Lung (tissue), 12 donors: ENCODE results near the gene TMTC3. TPM values are rescaled to one million over a fixed set of nuclear protein-coding genes. Genes with fewer than 3 reads are reported as not detected.

Source experiments
- ATAC-seq: fragments of 200-7000 bp; cut with Tn5 transposase; one replicate; pipeline ENCODE4 v1.9.1; 2020; ENCODE audit warnings: moderate number of reproducible peaks; ENCODE audit not compliant: insufficient read depth, low FRiP score
- DNase-seq, 3 donors: peaks; one replicate each; pipeline ENCODE4 v3.0.0-alpha.2; 2013 to 2017
- H3K27ac ChIP-seq, 2 donors: one replicate each; pipeline ENCODE4 v1.5.1; 2013; ENCODE audit warnings: mild to moderate bottlenecking in 2 of 2, moderate library complexity in 2 of 2, control low read depth in 1 of 2, inconsistent platforms in 1 of 2, low read depth in 1 of 2, low read length in 1 of 2
- H3K27me3 ChIP-seq, 3 donors: one replicate each; pipeline ENCODE4 v1.5.1; 2013; ENCODE audit warnings: low read length in 2 of 3; ENCODE audit not compliant: control insufficient read depth in 3 of 3, insufficient read depth in 3 of 3
- H3K36me3 ChIP-seq, 4 donors: one replicate each; pipeline ENCODE4 v1.5.1; 2013; ENCODE audit warnings: low read length in 4 of 4, mild to moderate bottlenecking in 1 of 4, moderate library complexity in 1 of 4; ENCODE audit not compliant: control insufficient read depth in 4 of 4, insufficient read depth in 4 of 4
- H3K4me1 ChIP-seq, 5 donors: one replicate each; pipeline ENCODE4 v1.5.1; 2013; ENCODE audit warnings: low read length in 5 of 5, mild to moderate bottlenecking in 2 of 5, moderate library complexity in 1 of 5; ENCODE audit not compliant: control insufficient read depth in 5 of 5, insufficient read depth in 5 of 5
- H3K4me3 ChIP-seq: one replicate; pipeline ENCODE4 v1.5.1; 2013; ENCODE audit warnings: mild to moderate bottlenecking, control low read depth, moderate library complexity
- H3K9ac ChIP-seq, 2 donors: one replicate each; pipeline ENCODE4 v1.5.1; 2013; ENCODE audit warnings: low read length in 2 of 2, control low read depth in 1 of 2; ENCODE audit not compliant: insufficient read depth in 1 of 2
- H3K9me3 ChIP-seq, 4 donors: one replicate each; pipeline ENCODE4 v1.5.1; 2013; ENCODE audit warnings: low read length in 3 of 4, mild to moderate bottlenecking in 1 of 4, moderate library complexity in 1 of 4; ENCODE audit not compliant: control insufficient read depth in 4 of 4, insufficient read depth in 3 of 4
- WGBS, 2 donors: extraction: QIAGEN DNeasy Blood & Tissue Kit; methylation state at CpG; one replicate each; pipeline ENCODE4 v1.1.7; 2013; 5-methylcytosine and 5-hydroxymethylcytosine counted together
- polyA plus RNA-seq, 2 donors: library from polyadenylated mRNA; stranded (reverse); fragments of 200-250 nt; gene quantifications; one replicate each; pipeline ENCODE4 v1.2.1, GENCODE V29; 2013
- total RNA-seq, 2 donors: library from RNA; depleted of rRNA in 1 of 2; stranded (reverse); fragments of >200 nt in 1 of 2; gene quantifications; one replicate each; pipeline ENCODE4 v1.2.1, GENCODE V29; 2014 to 2021
- TF ChIP-seq, protein P1 (sequence below): IDR thresholded peaks from 2 replicates; pipeline ENCODE4 v1.5.1; 2012; ENCODE audit warnings: mild to moderate bottlenecking; ENCODE audit errors: control extremely low read depth, extremely low read depth
- donor health status: control.
- donor health status: control.
- donor health status: Bipolar disorder and iron deficiency.
- donor health status: healthy.
- donor health status: DM: yes; HTN: yes; CAD: no.

TMTC3 gene
- total and polyA plus RNA-seq, 4 donors = 3.4 to 36.2 (median 10.8) TPM

- Histone ChIP-seq H3K27ac (peak overlapping the region in 1 of 2 donors; percentile 33), H3K4me1 (peaks cover 0 to 7% (median 0%) of the 10 kb centered on the region in 5 donors), H3K27me3 (no peaks in the 10 kb centered on the region), H3K4me3 (no peak overlapping the region), H3K9ac (no peak overlapping the region), H3K36me3 (no peaks in the 10 kb centered on the region), H3K9me3 (no peaks in the 10 kb centered on the region)
- ATAC-seq = no peak
- TF ChIP-seq, protein P1, sequence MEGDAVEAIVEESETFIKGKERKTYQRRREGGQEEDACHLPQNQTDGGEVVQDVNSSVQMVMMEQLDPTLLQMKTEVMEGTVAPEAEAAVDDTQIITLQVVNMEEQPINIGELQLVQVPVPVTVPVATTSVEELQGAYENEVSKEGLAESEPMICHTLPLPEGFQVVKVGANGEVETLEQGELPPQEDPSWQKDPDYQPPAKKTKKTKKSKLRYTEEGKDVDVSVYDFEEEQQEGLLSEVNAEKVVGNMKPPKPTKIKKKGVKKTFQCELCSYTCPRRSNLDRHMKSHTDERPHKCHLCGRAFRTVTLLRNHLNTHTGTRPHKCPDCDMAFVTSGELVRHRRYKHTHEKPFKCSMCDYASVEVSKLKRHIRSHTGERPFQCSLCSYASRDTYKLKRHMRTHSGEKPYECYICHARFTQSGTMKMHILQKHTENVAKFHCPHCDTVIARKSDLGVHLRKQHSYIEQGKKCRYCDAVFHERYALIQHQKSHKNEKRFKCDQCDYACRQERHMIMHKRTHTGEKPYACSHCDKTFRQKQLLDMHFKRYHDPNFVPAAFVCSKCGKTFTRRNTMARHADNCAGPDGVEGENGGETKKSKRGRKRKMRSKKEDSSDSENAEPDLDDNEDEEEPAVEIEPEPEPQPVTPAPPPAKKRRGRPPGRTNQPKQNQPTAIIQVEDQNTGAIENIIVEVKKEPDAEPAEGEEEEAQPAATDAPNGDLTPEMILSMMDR = no peak
- peak in 2 of 3 donors; percentile 65 to 78 for DNase-seq
- 87 to 88% methylated on average over 4 of the region's 4 CpGs for WGBS, 2 donors
Measured at GRCh38 chr12:88241862-88242570, 99.9 kb downstream of the TMTC3 start.

DNA sequence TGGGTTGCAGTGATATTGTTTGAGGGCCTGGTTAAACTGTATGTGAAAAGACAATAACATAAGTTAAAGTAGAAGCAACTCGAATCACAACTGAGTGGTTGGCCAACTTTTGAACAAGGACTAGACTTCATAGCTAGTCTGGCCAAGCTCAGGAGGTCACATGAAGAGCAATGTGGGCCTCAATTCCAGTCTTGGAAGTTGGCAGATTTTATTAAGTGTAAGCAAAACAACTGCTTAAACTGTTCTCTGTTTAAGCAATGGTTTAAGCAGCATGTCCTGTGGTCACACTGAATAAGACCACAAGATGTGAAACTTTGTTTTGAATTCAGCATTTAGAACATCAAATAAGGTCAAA is 100.4 kb downstream of the TMTC3 start:
- DNase-seq = peak; percentile 24 to 84 (median 76)
- WGBS, 2 donors = 44 to 63% methylated on average over 1 of the region's 1 CpG
- TF ChIP-seq, protein P1 = no peak
- Histone ChIP-seq H3K9me3 (no peaks in the 10 kb centered on the region), H3K27me3 (no peaks in the 10 kb centered on the region), H3K36me3 (no peaks in the 10 kb centered on the region), H3K4me1 (peaks cover 0 to 7% (median 0%) of the 10 kb centered on the region in 5 donors), H3K9ac (no peak overlapping the region), H3K27ac (peak overlapping the region in 1 of 2 donors; percentile 33), H3K4me3 (no peak overlapping the region)
- no peak for ATAC-seq

DNA sequence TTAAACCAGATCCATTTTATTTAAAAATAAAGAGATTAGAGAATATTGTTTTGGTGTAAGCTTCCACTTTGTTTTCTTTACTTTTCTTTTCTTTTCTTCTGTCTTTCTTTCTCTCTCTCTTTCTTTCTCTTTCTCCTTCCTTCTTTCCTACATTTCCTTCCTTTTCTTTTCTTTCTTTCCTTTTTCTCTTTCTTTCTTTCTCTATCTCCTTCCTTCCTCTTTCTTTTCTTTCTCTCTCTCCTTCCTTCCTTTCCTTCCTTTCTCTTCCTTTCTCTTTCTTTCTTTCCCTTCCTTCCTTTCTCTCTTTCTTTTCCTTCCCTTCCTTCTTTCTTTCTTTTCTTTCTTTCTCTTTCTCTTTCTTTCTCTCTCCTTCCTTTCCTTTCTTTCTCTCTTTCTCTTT is 100.8 kb downstream of the TMTC3 start:
- DNase-seq (no peak), ATAC-seq (no peak)
- H3K27ac ChIP-seq = no peak overlapping the region
- H3K4me3 ChIP-seq = no peak overlapping the region
- TF ChIP-seq, protein P1 = no peak
- H3K9me3 ChIP-seq = no peaks in the 10 kb centered on the region
- no peaks in the 10 kb centered on the region for H3K27me3 ChIP-seq
- no peaks in the 10 kb centered on the region for H3K36me3 ChIP-seq
- H3K9ac ChIP-seq = no peak overlapping the region
- peaks cover 0 to 7% (median 0%) of the 10 kb centered on the region in 5 donors for H3K4me1 ChIP-seq

DNA sequence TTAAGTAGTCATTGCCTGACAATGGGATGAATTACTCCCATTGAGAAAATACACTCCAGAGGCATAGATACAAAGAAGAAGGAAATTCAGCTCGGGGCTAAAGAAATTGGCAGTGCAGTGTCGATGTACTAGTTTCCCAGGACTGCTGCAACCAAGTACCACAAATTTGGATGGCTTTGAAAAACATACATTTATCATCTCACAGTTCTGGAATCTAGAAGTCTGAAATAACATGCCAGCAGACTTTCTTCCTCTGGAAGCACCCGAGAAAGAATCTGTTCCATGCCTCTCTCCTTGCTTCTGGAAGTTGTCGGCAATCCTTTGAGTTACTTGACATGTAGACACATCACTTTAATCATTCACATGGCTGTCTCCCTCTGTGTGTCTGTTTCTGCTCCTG is 101.9 kb downstream of the TMTC3 start:
- H3K4me1 ChIP-seq = peaks cover 0 to 7% (median 0%) of the 10 kb centered on the region in 5 donors
- TF ChIP-seq, protein P1 = no peak
- no peaks in the 10 kb centered on the region for H3K9me3 ChIP-seq
- DNase-seq (peak in 1 of 3 donors; percentile 15), ATAC-seq (no peak)
- no peak overlapping the region for H3K27ac ChIP-seq
- no peak overlapping the region for H3K9ac ChIP-seq
- no peak overlapping the region for H3K4me3 ChIP-seq
- H3K27me3 ChIP-seq = no peaks in the 10 kb centered on the region
- WGBS, 2 donors = 65 to 68% methylated on average over 4 of the region's 4 CpGs
- no peaks in the 10 kb centered on the region for H3K36me3 ChIP-seq
